Erythroblast (primary cell): ENCODE data around the gene WDR81.

ENCODE experiments used
- GATA1 ChIP-seq: IDR thresholded peaks from 2 replicates; pipeline ENCODE4 v1.6.1; 2011; ENCODE audit warnings: low read depth, mild to moderate bottlenecking, control low read depth, low read length, moderate library complexity
- POLR2A ChIP-seq: IDR thresholded peaks from 2 replicates; pipeline ENCODE4 v1.6.1; 2011; ENCODE audit warnings: mild to moderate bottlenecking, low read length

DNA sequence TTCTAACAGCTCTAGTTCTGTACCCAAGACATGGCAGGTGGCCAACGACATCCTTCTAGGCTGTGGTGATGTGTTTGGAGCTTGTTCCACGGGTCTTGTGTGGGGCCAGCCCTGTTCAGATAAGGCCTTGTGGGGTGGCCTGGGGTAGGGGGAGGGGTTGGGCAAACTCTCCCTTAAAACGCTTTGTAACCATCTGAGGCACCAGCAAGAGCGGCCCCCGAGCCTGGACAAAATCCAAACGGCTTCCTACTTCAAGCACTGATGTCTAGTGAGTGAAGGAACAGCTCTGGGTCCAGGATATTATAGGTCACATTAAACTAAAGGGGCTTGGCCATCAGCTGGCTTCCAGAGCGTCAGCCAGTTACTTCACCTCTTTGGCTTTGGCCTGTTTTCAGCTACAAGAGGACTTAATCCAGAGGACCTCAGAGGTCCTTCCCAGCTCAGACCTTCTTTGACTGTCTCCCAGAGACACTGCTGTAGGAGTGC, 49.2 kb downstream of the WDR81 start:
- no peak for TF ChIP-seq POLR2A
- TF ChIP-seq GATA1, result no peak
